A549 (cell line): ENCODE measurements around the gene LTA. TPM values are rescaled to one million over a fixed set of nuclear protein-coding genes. Genes with fewer than 3 reads are reported as not detected.

Experiments used
- ATOH8 ChIP-seq: fragments of 250-450 bp; sonication (Bioruptor Pico); IDR thresholded peaks from 2 replicates; pipeline ENCODE4 v1.5.0; 2020; ENCODE audit warnings: low read depth, mild to moderate bottlenecking, moderate library complexity
- BCL3 ChIP-seq: fragments of >200 bp; sonication (Bioruptor Twin); formaldehyde crosslinking; IDR thresholded peaks from 3 replicates; pipeline ENCODE4 v1.6.1; 2016
- CBX2 ChIP-seq: fragments of 200-600 bp; sonication (generic); IDR thresholded peaks from 2 replicates; pipeline ENCODE4 v1.6.1; 2016; ENCODE audit warnings: low read depth, mild to moderate bottlenecking, borderline replicate concordance
- CBX8 ChIP-seq: fragments of 200-600 bp; sonication (generic); IDR thresholded peaks from 2 replicates; pipeline ENCODE4 v1.6.1; 2016
- CTCF ChIP-seq: fragments of >200 bp; sonication (Bioruptor Twin); formaldehyde crosslinking; IDR thresholded peaks from 3 replicates; pipeline ENCODE4 v1.5.1; 2016
- E2F6 ChIP-seq: IDR thresholded peaks from 2 replicates; pipeline ENCODE4 v1.6.1; 2012; ENCODE audit warnings: low read depth, borderline replicate concordance
- EHF ChIP-seq: fragments of 250-450 bp; sonication (Bioruptor Pico); IDR thresholded peaks from 2 replicates; pipeline ENCODE4 v1.5.0; 2020; ENCODE audit warnings: mild to moderate bottlenecking
- EHMT2 ChIP-seq: fragments of 200-600 bp; sonication (generic); IDR thresholded peaks from 2 replicates; pipeline ENCODE4 v1.6.1; 2016; ENCODE audit warnings: antibody characterized with exemption, low read depth, mild to moderate bottlenecking, moderate library complexity
- EP300 ChIP-seq, 2 experiments: fragments of >200 bp; sonication (Bioruptor Twin); formaldehyde crosslinking; IDR thresholded peaks; 2 replicates in 1 of 2; 3 replicates in 1 of 2; pipeline ENCODE4 v1.6.1; 2016 to 2017
- FOSB ChIP-seq: fragments of 250-450 bp; sonication (Bioruptor Pico); IDR thresholded peaks from 2 replicates; pipeline ENCODE4 v1.5.0; 2020; ENCODE audit warnings: mild to moderate bottlenecking, moderate library complexity
- GATA3 ChIP-seq: IDR thresholded peaks from 2 replicates; pipeline ENCODE4 v1.6.1; 2012; ENCODE audit warnings: borderline replicate concordance
- HES2 ChIP-seq: fragments of >200 bp; sonication (Bioruptor Twin); formaldehyde crosslinking; IDR thresholded peaks from 2 replicates; pipeline ENCODE4 v1.6.1; 2016
- HEYL ChIP-seq: fragments of 250-450 bp; sonication (Bioruptor Pico); IDR thresholded peaks from 2 replicates; pipeline ENCODE4 v1.8.0; 2021; ENCODE audit warnings: mild to moderate bottlenecking, moderate library complexity
- HOXA7 ChIP-seq: fragments of 250-450 bp; sonication (Bioruptor Pico); IDR thresholded peaks from 2 replicates; pipeline ENCODE4 v1.5.0; 2020; ENCODE audit warnings: mild to moderate bottlenecking, moderate library complexity
- HOXB5 ChIP-seq: fragments of 250-450 bp; sonication (Bioruptor Pico); IDR thresholded peaks from 2 replicates; pipeline ENCODE4 v1.5.0; 2020; ENCODE audit warnings: mild to moderate bottlenecking, moderate library complexity
- JUN ChIP-seq, 2 experiments: fragments of >200 bp; sonication (Bioruptor Twin); formaldehyde crosslinking; IDR thresholded peaks; 2 replicates in 1 of 2; 3 replicates in 1 of 2; pipeline ENCODE4 v1.6.1; 2016 to 2017
- JUNB ChIP-seq: fragments of >200 bp; sonication (Bioruptor Twin); formaldehyde crosslinking; IDR thresholded peaks from 2 replicates; pipeline ENCODE4 v1.6.1; 2016
- KDM5A ChIP-seq: fragments of 200-600 bp; sonication (generic); IDR thresholded peaks from 2 replicates; pipeline ENCODE4 v1.6.1; 2016; ENCODE audit warnings: antibody characterized with exemption, mild to moderate bottlenecking
- NFE2L2 ChIP-seq: fragments of 150-350 bp; conservative IDR thresholded peaks from 2 replicates; pipeline ENCODE4 v1.6.1; 2014; ENCODE audit warnings: low read length
- PHF8 ChIP-seq: fragments of 200-600 bp; sonication (generic); IDR thresholded peaks from 2 replicates; pipeline ENCODE4 v1.6.1; 2016; ENCODE audit warnings: low read depth, mild to moderate bottlenecking, antibody characterized with exemption, moderate library complexity, borderline replicate concordance
- RAD21 ChIP-seq, 2 experiments: fragments of >200 bp in 1 of 2; sonication (Bioruptor Twin) in 1 of 2; formaldehyde crosslinking in 1 of 2; IDR thresholded peaks in 1 of 2; conservative IDR thresholded peaks in 1 of 2; 2 replicates in 1 of 2; 3 replicates in 1 of 2; pipeline ENCODE4 v1.6.1; 2012 to 2018; ENCODE audit warnings: inconsistent platforms in 1 of 2
- RCOR1 ChIP-seq: fragments of 150-350 bp; IDR thresholded peaks from 2 replicates; pipeline ENCODE4 v1.6.1; 2014; ENCODE audit warnings: antibody characterized with exemption, low read length, low read depth
- REST ChIP-seq: fragments of 200-600 bp; sonication (generic); IDR thresholded peaks from 2 replicates; pipeline ENCODE4 v1.6.1; 2016; ENCODE audit warnings: antibody characterized with exemption, mild to moderate bottlenecking, moderate library complexity
- RFX5 ChIP-seq: fragments of 450-650 bp; IDR thresholded peaks from 2 replicates; pipeline ENCODE4 v1.7.1; 2014; ENCODE audit warnings: antibody characterized with exemption, mild to moderate bottlenecking, moderate library complexity
- SMC3 ChIP-seq: fragments of >200 bp; sonication (Bioruptor Twin); formaldehyde crosslinking; IDR thresholded peaks from 3 replicates; pipeline ENCODE4 v1.6.1; 2018; ENCODE audit warnings: inconsistent platforms
- SREBF2 ChIP-seq: fragments of 450-650 bp; IDR thresholded peaks from 2 replicates; pipeline ENCODE4 v1.6.1; 2014; ENCODE audit warnings: mild to moderate bottlenecking, moderate library complexity
- ZNF302 ChIP-seq: fragments of 250-450 bp; sonication (Bioruptor Pico); IDR thresholded peaks from 2 replicates; pipeline ENCODE4 v1.9.0; 2021; ENCODE audit warnings: inconsistent platforms, mild to moderate bottlenecking, moderate library complexity
- polyA plus RNA-seq, 4 experiments: library from polyadenylated mRNA; depleted of rRNA in 3 of 4; stranded (reverse); fragments of >200 nt; fragmentation: RNase III in 1 of 4; extraction: RNeasy Plus Mini Kit Qiagen cat#74134 plus additional on column Dnase treatment in 1 of 4; gene quantifications; 2 replicates in 3 of 4; 3 replicates in 1 of 4; pipeline ENCODE4 v1.2.3, GENCODE V29; 2011 to 2017

LTA gene
- polyA plus RNA-seq, 2 of the 4 experiments (the other 2 are of a cell fraction): 0.08 TPM; not detected in 1

- TF ChIP-seq SREBF2 (no peak), CTCF (no peak), JUNB (no peak), HEYL (no peak), E2F6 (peak; percentile 77), RFX5 (no peak), NFE2L2 (no peak), ZNF302 (CRISPR knock-in tag) (no peak), FOSB (no peak), SMC3 (no peak), HES2 (no peak), RAD21 (conservative IDR thresholded peaks at IDR 0.05 in 1 of 2, IDR thresholded peaks at IDR 0.05 in 1 of 2) (no peak), EP300 (IDR thresholded peaks at IDR 0.05) (no peak), JUN (IDR thresholded peaks at IDR 0.05) (peak; percentile 94), CBX2 (no peak), EHMT2 (no peak), KDM5A (0 out of 2 replicates have a peak, but pooled peaks have one; percentile 13), HOXB5 (CRISPR knock-in tag) (peak; percentile 40; the same call in 1 of the 2 replicates), HOXA7 (no peak), RCOR1 (no peak), PHF8 (peak; percentile 33; the same call in 1 of the 2 replicates), EHF (CRISPR knock-in tag) (no peak), GATA3 (no peak), CBX8 (no peak), REST (no peak; the same call in 1 of the 2 replicates), BCL3 (peak; percentile 51; the same call in 2 of the 3 replicates), ATOH8 (CRISPR knock-in tag) (peak; percentile 27; the same call in 1 of the 2 replicates)
Observed at GRCh38 chr6:31541658-31542521, 30.2 kb upstream of the LTA start, which contains the start of gene DDX39B (continued).
